Endothelial cell of umbilical vein (primary cell): Measurements from ENCODE around the gene RRP1B. TPM values are rescaled to one million over a fixed set of nuclear protein-coding genes. Genes with fewer than 3 reads are reported as not detected.

ENCODE experiments used
- BruUV-seq: library from RNA; stranded (reverse); fragments of 400-500 nt; replicated peaks from 2 replicates; lab custom pipeline; 2021; lab: Mats Ljungman, UMichigan
- CTCF ChIA-PET: fragments of 300-600, 350-600 bp; sonication (Branson Sonifier 250); formaldehyde crosslinking; loops from one replicate; lab custom pipeline; 2021; ENCODE audit warnings: antibody characterized with exemption, inconsistent platforms; lab: Charles Lee
- POLR2A ChIA-PET: fragments of 300-600, 350-600 bp; sonication (Branson Sonifier 250); formaldehyde crosslinking; loops from one replicate; lab custom pipeline; 2021; ENCODE audit warnings: antibody characterized with exemption, inconsistent platforms; lab: Charles Lee
- DNase-seq: peaks from one replicate; pipeline ENCODE4 v3.0.0-alpha.2; 2011; ENCODE audit warnings: low read depth, low spot score
- FAIRE-seq: peaks from 2 replicates; lab custom pipeline; 2011; peaks lifted over from hg19 to GRCh38; lab: Jason Lieb, UNC
- H2AFZ ChIP-seq: 2 replicates; pipeline ENCODE4 v1.6.0; 2012; ENCODE audit warnings: low read depth, low read length, control low read depth, inconsistent platforms
- H3K27ac ChIP-seq: 2 replicates; pipeline ENCODE4 v1.5.1; 2011; ENCODE audit warnings: low read depth, mild to moderate bottlenecking, control low read depth, low read length, moderate library complexity; ENCODE audit not compliant: insufficient read depth
- H3K27me3 ChIP-seq, 2 experiments: 2 replicates each; pipeline versions ENCODE4 v1.6.0 to v1.6.1; 2011; ENCODE audit warnings: low read length in 2 of 2, mixed read lengths in 1 of 2; ENCODE audit not compliant: control insufficient read depth in 2 of 2, insufficient read depth in 2 of 2
- H3K36me3 ChIP-seq, 2 experiments: 2 replicates in 1 of 2; 3 replicates in 1 of 2; pipeline ENCODE4 v1.5.1; 2011; ENCODE audit warnings: low read length in 2 of 2, mild to moderate bottlenecking in 1 of 2, moderate library complexity in 1 of 2; ENCODE audit not compliant: control insufficient read depth in 2 of 2, insufficient read depth in 2 of 2; ENCODE audit errors: extremely low read depth in 1 of 2
- H3K4me1 ChIP-seq: 3 replicates; pipeline ENCODE4 v1.5.1; 2011; ENCODE audit warnings: mild to moderate bottlenecking, low read length; ENCODE audit not compliant: control insufficient read depth, insufficient read depth; ENCODE audit errors: extremely low read depth
- H3K4me2 ChIP-seq: 2 replicates; pipeline ENCODE4 v1.6.1; 2011; ENCODE audit warnings: low read length, control low read depth, mixed read lengths; ENCODE audit not compliant: insufficient read depth
- H3K4me3 ChIP-seq, 3 experiments: fragments of 200-600 bp in 1 of 3; sonication (generic), shearing (Covaris generic) in 1 of 3; replicated peaks in 1 of 3; 2 replicates each; pipeline ENCODE4 v1.5.1; 2011 to 2016; ENCODE audit warnings: control low read depth in 3 of 3, low read length in 3 of 3, mild to moderate bottlenecking in 2 of 3, inconsistent platforms in 1 of 3, low read depth in 1 of 3, moderate library complexity in 1 of 3; ENCODE audit not compliant: insufficient read depth in 1 of 3
- H3K79me2 ChIP-seq: 2 replicates; pipeline ENCODE4 v1.6.0; 2012; ENCODE audit warnings: low read length, inconsistent platforms; ENCODE audit not compliant: control insufficient read depth, insufficient read depth
- H3K9ac ChIP-seq: replicated peaks from 2 replicates; pipeline ENCODE3; 2011; ENCODE audit warnings: low read length, control low read depth; ENCODE audit not compliant: insufficient read depth; ENCODE audit errors: extremely low read depth
- H3K9me1 ChIP-seq: replicated peaks from 3 replicates; pipeline ENCODE4 v1.6.0; 2011; ENCODE audit warnings: mild to moderate bottlenecking, low read length; ENCODE audit not compliant: control insufficient read depth, insufficient read depth; ENCODE audit errors: extremely low read depth
- H3K9me3 ChIP-seq: replicated peaks from 2 replicates; pipeline ENCODE4 v1.5.1; 2012; ENCODE audit warnings: low read length, inconsistent platforms; ENCODE audit not compliant: control insufficient read depth, insufficient read depth
- H4K20me1 ChIP-seq: replicated peaks from 2 replicates; pipeline ENCODE3; 2011; ENCODE audit warnings: mild to moderate bottlenecking, low read length; ENCODE audit not compliant: control insufficient read depth, insufficient read depth; ENCODE audit errors: extremely low read depth
- CTCF ChIP-seq, 2 donors: IDR thresholded peaks; 1 replicate in 1 of 2; 2 replicates in 1 of 2; pipeline ENCODE4 v1.5.1; 2011; ENCODE audit warnings: low read length in 2 of 2, mild to moderate bottlenecking in 2 of 2, moderate library complexity in 2 of 2, control low read depth in 1 of 2, inconsistent platforms in 1 of 2, low read depth in 1 of 2; ENCODE audit not compliant: insufficient read depth in 1 of 2; ENCODE audit errors: extremely low read depth in 1 of 2
- EZH2 ChIP-seq: IDR thresholded peaks from 2 replicates; pipeline ENCODE4 v1.6.1; 2012; ENCODE audit warnings: borderline replicate concordance, low read depth, mild to moderate bottlenecking, moderate library complexity, low read length, inconsistent platforms; ENCODE audit not compliant: severe bottlenecking
- FOS ChIP-seq: IDR thresholded peaks from 2 replicates; pipeline ENCODE4 v1.6.1; 2011; ENCODE audit warnings: mild to moderate bottlenecking, low read length, moderate library complexity, borderline replicate concordance; ENCODE audit not compliant: insufficient read depth
- GATA2 ChIP-seq: IDR thresholded peaks from 2 replicates; pipeline ENCODE4 v1.7.0; 2011; ENCODE audit warnings: low read depth, mild to moderate bottlenecking, moderate library complexity, mixed read lengths, low read length; ENCODE audit not compliant: insufficient read length, insufficient read depth
- JUN ChIP-seq: IDR thresholded peaks from 2 replicates; pipeline ENCODE4 v1.6.1; 2011; ENCODE audit warnings: borderline replicate concordance, low read depth; ENCODE audit not compliant: insufficient read length, insufficient read depth
- MAX ChIP-seq: IDR thresholded peaks from 2 replicates; pipeline ENCODE4 v1.6.1; 2011; ENCODE audit not compliant: insufficient read depth, insufficient read length
- MYC ChIP-seq: IDR thresholded peaks from one replicate; pipeline ENCODE4 v1.6.1; 2011; ENCODE audit warnings: mild to moderate bottlenecking, low read depth, low read length
- POLR2A ChIP-seq: IDR thresholded peaks from 2 replicates; pipeline ENCODE4 v1.6.1; 2012; ENCODE audit warnings: low read depth, mild to moderate bottlenecking, control low read depth, low read length
- POLR2AphosphoS5 ChIP-seq: IDR thresholded peaks from 2 replicates; pipeline ENCODE4 v1.6.1; 2012; ENCODE audit warnings: low read depth, mild to moderate bottlenecking, control low read depth, low read length, moderate library complexity; ENCODE audit not compliant: insufficient read depth
- dilution Hi-C: fragments of 300-500 bp; cut with MboI; formaldehyde crosslinking; loops from one replicate; pipeline ENCODE4 v1.15.0; 2019; ENCODE audit warnings: low sequenced_read_pairs; ENCODE audit not compliant: extremely low pct_ligation_motif_present
- intact Hi-C: fragments of 100-400 bp; cut with micrococcal nuclease; formaldehyde crosslinking; loops from one replicate; pipeline ENCODE4 v1.10.0; 2022
- polyA plus RNA-seq, 4 experiments: library from polyadenylated mRNA; depleted of rRNA in 3 of 4; stranded (reverse) in 3 of 4; unstranded in 1 of 4; fragments of >200 nt; gene quantifications; 2 replicates each; pipeline versions ENCODE4 v1.2.1 to v1.2.3, GENCODE V29; 2011 to 2012; ENCODE audit warnings: missing spikeins in 1 of 4
- total RNA-seq: library from RNA; stranded (reverse); gene quantifications from 2 replicates; pipeline ENCODE4 v1.2.3, GENCODE V29; 2021

RRP1B gene
- total and polyA plus RNA-seq, 2 donors (not counting 3 experiments of a cell fraction or from before 2014, with no cell fraction given), result 13.0 to 39.9 TPM

DNA sequence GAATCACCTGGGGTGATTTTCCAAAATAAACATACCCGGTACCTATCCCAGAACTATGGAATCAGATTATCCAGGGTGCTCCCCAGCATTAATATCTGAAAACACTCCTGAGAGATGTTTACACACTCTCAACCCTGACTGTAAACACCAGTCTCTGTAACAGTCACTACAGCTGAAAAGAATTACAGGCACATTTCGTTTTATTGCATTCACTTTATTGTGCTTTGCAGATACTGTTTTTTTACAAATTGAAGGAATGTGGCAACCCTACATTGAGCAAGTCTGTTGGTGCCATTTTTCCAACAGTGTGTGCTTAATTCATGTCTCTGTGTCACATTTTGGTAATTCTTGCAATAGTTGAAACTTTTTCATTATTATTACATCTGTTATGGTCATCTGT, 31.8 kb upstream of the RRP1B start:
- Histone ChIP-seq H3K4me3 (no peak overlapping the region), H3K36me3 (no peaks in the 10 kb centered on the region), H3K27ac (no peak overlapping the region), H3K4me2 (no peak overlapping the region), H2AFZ (no peak overlapping the region), H3K79me2 (no peaks in the 10 kb centered on the region), H4K20me1 (no peaks in the 10 kb centered on the region), H3K9ac (no peak overlapping the region), H3K9me1 (no peaks in the 10 kb centered on the region), H3K9me3 (no peaks in the 10 kb centered on the region), H3K4me1 (no peaks in the 10 kb centered on the region), H3K27me3 (peaks cover 0 to 23% of the 10 kb centered on the region in 2 experiments)
- dilution Hi-C loops, result no loop called here
- TF ChIP-seq FOS (no peak), MAX (no peak), POLR2A (no peak), JUN (no peak), CTCF (IDR thresholded peaks at IDR 0.05; ENCODE audit: extremely low read depth in 1 of 2, insufficient read depth in 1 of 2, low read depth in 1 of 2, low read length in 2 of 2) (no peak), GATA2 (no peak), MYC (no peak), POLR2AphosphoS5 (no peak), EZH2 (no peak)
- no TSS peak for BruUV-seq
- intact Hi-C loops, result no loop called here
- POLR2A ChIA-PET, result no interaction called here
- FAIRE-seq (no peak), DNase-seq (no peak)
- CTCF ChIA-PET, result interaction anchor here (2.3 kb wide), 1 partner anchor 18 kb away, joined by 7 read pairs; no protein-coding TSS in a partner anchor
